ENCODE results near the gene MEI4. TPM values are rescaled to one million over a fixed set of nuclear protein-coding genes. Genes with fewer than 3 reads are reported as not detected.
"Not testable (repeated sequence)": the region's sequence is repeated elsewhere in the genome, so short reads cannot be mapped to it uniquely, and the experiment has no call there.

MEI4 gene
- total RNA-seq, 1 experiment from 2014 or later, result 0.38 TPM

GRCh38 chr6:77815531-77815930 lies 162.7 kb downstream of the MEI4 start:
- H3K36me3 ChIP-seq (replicated peaks; ENCODE audit: control insufficient read depth, insufficient read depth, low read length), result no peaks in the 10 kb centered on the region
- H3K4me3 ChIP-seq (ENCODE audit: insufficient read depth, low read depth, low read length), result no peak overlapping the region
- no peak for DNase-seq
- H3K27me3 ChIP-seq (ENCODE audit: control insufficient read depth, insufficient read depth, low read length), result no peaks in the 10 kb centered on the region

- Histone ChIP-seq H3K27me3 (ENCODE audit: control insufficient read depth, insufficient read depth, low read length) (no peaks in the 10 kb centered on the region), H3K4me3 (ENCODE audit: insufficient read depth, low read depth, low read length) (no peak overlapping the region), H3K36me3 (replicated peaks; ENCODE audit: control insufficient read depth, insufficient read depth, low read length) (no peaks in the 10 kb centered on the region)
- DNase-seq, result no peak
Measured at GRCh38 chr6:77816766-77817270, 164.0 kb downstream of the MEI4 start.

GRCh38 chr6:77822265-77822664 lies 169.4 kb downstream of the MEI4 start:
- Histone ChIP-seq H3K4me3 (ENCODE audit: insufficient read depth, low read depth, low read length) (no peak overlapping the region), H3K27me3 (ENCODE audit: control insufficient read depth, insufficient read depth, low read length) (no peaks in the 10 kb centered on the region), H3K36me3 (replicated peaks; ENCODE audit: control insufficient read depth, insufficient read depth, low read length) (no peaks in the 10 kb centered on the region)
- DNase-seq, result no peak

GRCh38 chr6:77825204-77825603 lies 172.4 kb downstream of the MEI4 start:
- no peaks in the 10 kb centered on the region for H3K36me3 ChIP-seq (replicated peaks; ENCODE audit: control insufficient read depth, insufficient read depth, low read length)
- no peak for DNase-seq
- no peaks in the 10 kb centered on the region for H3K27me3 ChIP-seq (ENCODE audit: control insufficient read depth, insufficient read depth, low read length)
- H3K4me3 ChIP-seq (ENCODE audit: insufficient read depth, low read depth, low read length), result no peak overlapping the region

- Histone ChIP-seq H3K4me3 (ENCODE audit: insufficient read depth, low read depth, low read length) (no peak overlapping the region), H3K36me3 (replicated peaks; ENCODE audit: control insufficient read depth, insufficient read depth, low read length) (no peaks in the 10 kb centered on the region), H3K27me3 (ENCODE audit: control insufficient read depth, insufficient read depth, low read length) (no peaks in the 10 kb centered on the region)
- DNase-seq, result no peak
Measured at GRCh38 chr6:77829736-77830135, 176.9 kb downstream of the MEI4 start.

- not testable (repeated sequence) for DNase-seq; H3K27me3 ChIP-seq (ENCODE audit: control insufficient read depth, insufficient read depth, low read length); H3K36me3 ChIP-seq (replicated peaks; ENCODE audit: control insufficient read depth, insufficient read depth, low read length); H3K4me3 ChIP-seq (ENCODE audit: insufficient read depth, low read depth, low read length)
Measured at GRCh38 chr6:77833749-77834148, 180.9 kb downstream of the MEI4 start.

GRCh38 chr6:77834591-77834996 lies 181.8 kb downstream of the MEI4 start:
- H3K27me3 ChIP-seq (ENCODE audit: control insufficient read depth, insufficient read depth, low read length), result no peaks in the 10 kb centered on the region
- no peaks in the 10 kb centered on the region for H3K36me3 ChIP-seq (replicated peaks; ENCODE audit: control insufficient read depth, insufficient read depth, low read length)
- DNase-seq, result no peak
- H3K4me3 ChIP-seq (ENCODE audit: insufficient read depth, low read depth, low read length), result no peak overlapping the region

- no peak for DNase-seq
- no peaks in the 10 kb centered on the region for H3K27me3 ChIP-seq (ENCODE audit: control insufficient read depth, insufficient read depth, low read length)
- no peak overlapping the region for H3K4me3 ChIP-seq (ENCODE audit: insufficient read depth, low read depth, low read length)
- no peaks in the 10 kb centered on the region for H3K36me3 ChIP-seq (replicated peaks; ENCODE audit: control insufficient read depth, insufficient read depth, low read length)
Measured at GRCh38 chr6:77837034-77837784, 184.4 kb downstream of the MEI4 start.

GRCh38 chr6:77839292-77839691 lies 186.5 kb downstream of the MEI4 start:
- DNase-seq, result no peak
- no peaks in the 10 kb centered on the region for H3K27me3 ChIP-seq (ENCODE audit: control insufficient read depth, insufficient read depth, low read length)
- no peak overlapping the region for H3K4me3 ChIP-seq (ENCODE audit: insufficient read depth, low read depth, low read length)
- H3K36me3 ChIP-seq (replicated peaks; ENCODE audit: control insufficient read depth, insufficient read depth, low read length), result no peaks in the 10 kb centered on the region

GRCh38 chr6:77844822-77845221 lies 192.0 kb downstream of the MEI4 start:
- DNase-seq, result no peak
- H3K36me3 ChIP-seq (replicated peaks; ENCODE audit: control insufficient read depth, insufficient read depth, low read length), result no peaks in the 10 kb centered on the region
- no peak overlapping the region for H3K4me3 ChIP-seq (ENCODE audit: insufficient read depth, low read depth, low read length)

GRCh38 chr6:77853401-77853800 lies 200.6 kb downstream of the MEI4 start:
- no peaks in the 10 kb centered on the region for H3K27me3 ChIP-seq (ENCODE audit: control insufficient read depth, insufficient read depth, low read length)
- H3K4me3 ChIP-seq (ENCODE audit: insufficient read depth, low read depth, low read length), result no peak overlapping the region
- DNase-seq, result no peak
- no peaks in the 10 kb centered on the region for H3K36me3 ChIP-seq (replicated peaks; ENCODE audit: control insufficient read depth, insufficient read depth, low read length)

More at GRCh38 chr6:77844822-77845221, 192.0 kb downstream of the MEI4 start:
- no peaks in the 10 kb centered on the region for H3K27me3 ChIP-seq (ENCODE audit: control insufficient read depth, insufficient read depth, low read length)

GRCh38 chr6:77856391-77856790 lies 203.6 kb downstream of the MEI4 start:
- H3K27me3 ChIP-seq (ENCODE audit: control insufficient read depth, insufficient read depth, low read length), result no peaks in the 10 kb centered on the region
- DNase-seq, result no peak
- H3K4me3 ChIP-seq (ENCODE audit: insufficient read depth, low read depth, low read length), result no peak overlapping the region
- no peaks in the 10 kb centered on the region for H3K36me3 ChIP-seq (replicated peaks; ENCODE audit: control insufficient read depth, insufficient read depth, low read length)

- Histone ChIP-seq H3K36me3 (replicated peaks; ENCODE audit: control insufficient read depth, insufficient read depth, low read length) (no peaks in the 10 kb centered on the region), H3K4me3 (ENCODE audit: insufficient read depth, low read depth, low read length) (no peak overlapping the region)
Measured at GRCh38 chr6:77857421-77857820, 204.6 kb downstream of the MEI4 start.

GRCh38 chr6:77876300-77876699 lies 223.5 kb downstream of the MEI4 start:
- no peak overlapping the region for H3K4me3 ChIP-seq (ENCODE audit: insufficient read depth, low read depth, low read length)
- no peaks in the 10 kb centered on the region for H3K27me3 ChIP-seq (ENCODE audit: control insufficient read depth, insufficient read depth, low read length)
- no peaks in the 10 kb centered on the region for H3K36me3 ChIP-seq (replicated peaks; ENCODE audit: control insufficient read depth, insufficient read depth, low read length)
- no peak for DNase-seq

More at GRCh38 chr6:77857421-77857820, 204.6 kb downstream of the MEI4 start:
- DNase-seq, result no peak
- H3K27me3 ChIP-seq (ENCODE audit: control insufficient read depth, insufficient read depth, low read length), result no peaks in the 10 kb centered on the region

- Histone ChIP-seq H3K27me3 (ENCODE audit: control insufficient read depth, insufficient read depth, low read length) (no peaks in the 10 kb centered on the region), H3K36me3 (replicated peaks; ENCODE audit: control insufficient read depth, insufficient read depth, low read length) (no peaks in the 10 kb centered on the region), H3K4me3 (ENCODE audit: insufficient read depth, low read depth, low read length) (no peak overlapping the region)
- DNase-seq, result no peak
Measured at GRCh38 chr6:77879527-77879926, 226.7 kb downstream of the MEI4 start.
